ENCODE data around the gene KATNAL2. TPM values are rescaled to one million over a fixed set of nuclear protein-coding genes. Genes with fewer than 3 reads are reported as not detected.

The KATNAL2 gene
- polyA plus RNA-seq, 1 of the 3 experiments (the other 2 are of a cell fraction) = 6.5 TPM

DNA sequence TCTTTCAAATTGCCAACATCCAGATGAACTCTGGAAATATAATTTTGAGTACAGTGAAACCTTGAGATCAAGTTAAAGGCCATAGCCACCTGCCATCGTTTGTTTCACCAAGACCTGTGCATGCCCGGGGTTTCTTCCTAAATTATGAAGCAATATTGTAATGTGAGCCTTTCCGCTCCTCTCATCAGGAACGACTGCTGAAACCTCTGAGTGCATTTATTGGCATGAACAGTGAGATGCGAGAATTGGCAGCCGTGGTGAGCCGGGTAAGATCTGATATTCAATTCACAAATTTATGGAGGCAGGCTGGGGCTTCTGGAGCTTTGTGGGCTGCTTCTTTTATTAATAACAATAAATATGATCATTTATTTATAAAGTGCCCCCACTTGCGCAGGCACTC is 145.7 kb downstream of the KATNAL2 start:
- POLR2A ChIA-PET = no interaction called here
- CTCF ChIA-PET = interaction anchor here (0.8 kb wide), 1 partner anchor 454 kb away, joined by 3 read pairs; no protein-coding TSS in a partner anchor
- H3K9ac ChIP-seq = no peak overlapping the region
- H3K27me3 ChIP-seq (ENCODE audit: insufficient read depth) = no peaks in the 10 kb centered on the region
- no peak overlapping the region for H3K4me3 ChIP-seq (ENCODE audit: low read depth in 2 of 2, low read length in 1 of 2)
- H3K4me2 ChIP-seq = no peak overlapping the region
- peaks cover 0 to 3% of the 10 kb centered on the region in 2 experiments for H3K36me3 ChIP-seq (replicated peaks in 1 of 2; ENCODE audit: control insufficient read depth in 1 of 2, insufficient read depth in 2 of 2, low read length in 1 of 2)
- TF ChIP-seq CHD2 (IDR thresholded peaks at IDR 0.05; ENCODE audit: low read length, partially characterized antibody) = no peak
- WGBS (ENCODE audit: low lambda C conversion rate) = 85% methylated on average over 8 of the region's 8 CpGs
- H3F3A ChIP-seq (replicated peaks; ENCODE audit: insufficient read depth) = no peaks in the 10 kb centered on the region
- H4K20me1 ChIP-seq (ENCODE audit: insufficient read depth) = no peaks in the 10 kb centered on the region
- H3K9me3 ChIP-seq = no peaks in the 10 kb centered on the region
- DNase-seq = no peak
- H3K9me2 ChIP-seq = no peaks in the 10 kb centered on the region
- no peaks in the 10 kb centered on the region for H3K79me2 ChIP-seq (ENCODE audit: insufficient read depth)
- no peak overlapping the region for H3K27ac ChIP-seq (ENCODE audit: low read depth in 2 of 2, low read length in 1 of 2)
- no peaks in the 10 kb centered on the region for H3K4me1 ChIP-seq (ENCODE audit: control insufficient read depth in 1 of 2, insufficient read depth in 2 of 2, low read depth in 1 of 2, low read length in 1 of 2)
- no peak overlapping the region for H2AFZ ChIP-seq (ENCODE audit: low read depth)

DNA sequence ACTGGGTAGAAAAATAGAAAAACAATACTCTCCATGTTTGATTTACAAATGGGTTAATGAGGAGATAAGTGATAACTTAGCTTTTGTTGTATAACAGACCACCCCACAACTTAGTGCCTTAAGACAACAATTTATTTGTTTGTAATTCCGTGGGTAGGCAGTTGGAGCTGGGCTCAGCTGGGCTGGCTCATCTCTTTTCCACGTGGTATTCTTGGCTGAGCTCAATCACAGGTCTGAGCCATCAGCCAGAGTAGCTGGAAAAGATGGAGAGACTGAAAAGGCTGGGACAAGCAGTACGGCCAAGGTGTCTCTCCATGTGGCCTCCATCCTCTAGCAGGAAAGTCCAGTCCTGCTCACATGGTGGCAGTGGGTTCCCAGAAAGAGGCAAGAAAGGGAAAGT is 150.2 kb downstream of the KATNAL2 start:
- 52% methylated on average over 3 of the region's 3 CpGs for WGBS (ENCODE audit: low lambda C conversion rate)
- POLR2A ChIA-PET = no interaction called here
- no peaks in the 10 kb centered on the region for H3K36me3 ChIP-seq (replicated peaks in 1 of 2; ENCODE audit: control insufficient read depth in 1 of 2, insufficient read depth in 2 of 2, low read length in 1 of 2)

DNA sequence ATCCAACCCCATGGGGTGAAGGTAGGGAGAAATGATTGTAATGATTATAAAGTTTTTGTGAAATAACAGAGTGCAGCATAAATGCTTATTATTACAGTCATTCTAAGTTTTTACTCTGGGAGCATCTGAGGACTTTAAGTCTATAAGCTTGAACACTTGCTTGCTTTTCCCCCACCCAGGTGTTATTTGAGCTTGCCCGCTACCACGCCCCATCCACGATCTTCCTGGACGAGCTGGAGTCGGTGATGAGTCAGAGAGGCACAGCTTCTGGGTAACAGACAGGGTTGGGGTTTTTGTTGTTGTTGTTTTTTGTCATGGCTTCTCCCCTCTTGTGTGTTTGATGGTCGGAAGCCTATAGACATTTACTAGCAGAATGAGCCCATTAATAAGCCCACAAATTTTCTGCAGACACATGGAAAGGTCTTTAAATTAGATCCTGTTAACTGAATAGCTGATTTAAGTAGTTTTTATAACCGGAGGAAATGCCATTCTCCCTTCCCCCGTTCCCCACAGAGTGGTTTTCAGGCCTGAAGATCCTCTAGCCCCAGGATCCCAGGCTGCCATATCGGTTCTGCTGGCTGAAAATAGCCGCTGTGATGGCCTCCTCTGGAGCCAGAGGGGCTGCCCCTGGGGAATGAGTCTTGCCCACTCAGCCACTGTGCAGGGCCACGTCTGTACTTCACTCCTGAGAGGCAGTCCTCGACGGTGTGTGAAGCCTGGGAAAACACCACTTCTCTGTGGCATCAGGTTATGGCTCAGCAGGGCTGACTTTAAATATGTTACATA is 157.9 kb downstream of the KATNAL2 start:
- Histone ChIP-seq H3K9me2 (no peaks in the 10 kb centered on the region), H3K79me2 (ENCODE audit: insufficient read depth) (no peaks in the 10 kb centered on the region), H2AFZ (ENCODE audit: low read depth) (no peak overlapping the region), H3K4me3 (ENCODE audit: low read depth in 2 of 2, low read length in 1 of 2) (no peak overlapping the region), H3K4me1 (ENCODE audit: control insufficient read depth in 1 of 2, insufficient read depth in 2 of 2, low read depth in 1 of 2, low read length in 1 of 2) (peaks cover 2 to 5% of the 10 kb centered on the region in 2 experiments; a peak in 1 of 4 replicates), H3K36me3 (replicated peaks in 1 of 2; ENCODE audit: control insufficient read depth in 1 of 2, insufficient read depth in 2 of 2, low read length in 1 of 2) (peaks cover 0 to 3% of the 10 kb centered on the region in 2 experiments), H3K27me3 (ENCODE audit: insufficient read depth) (no peaks in the 10 kb centered on the region), H3K4me2 (no peak overlapping the region), H3F3A (replicated peaks; ENCODE audit: insufficient read depth) (no peaks in the 10 kb centered on the region), H3K9me3 (no peaks in the 10 kb centered on the region), H3K9ac (no peak overlapping the region), H4K20me1 (ENCODE audit: insufficient read depth) (no peaks in the 10 kb centered on the region), H3K27ac (ENCODE audit: low read depth in 2 of 2, low read length in 1 of 2) (no peak overlapping the region)
- ChIA-PET POLR2A (no interaction called here), CTCF (interaction anchor here (1.2 to 2.1 kb wide), 3 partner anchors 24 to 673 kb away, joined by 3 to 12 read pairs (median 5); no protein-coding TSS in a partner anchor)
- TF ChIP-seq TAF1 (IDR thresholded peaks at IDR 0.05; ENCODE audit: borderline replicate concordance, low read depth, low read length) (no peak), RCOR1 (IDR thresholded peaks at IDR 0.05; ENCODE audit: low read length) (no peak), SIN3A (IDR thresholded peaks at IDR 0.05; ENCODE audit: borderline replicate concordance, low read depth, low read length) (no peak), JUND (IDR thresholded peaks at IDR 0.05) (no peak), FOXJ3 (CRISPR knock-in tag; IDR thresholded peaks at IDR 0.05) (no peak), TEAD4 (IDR thresholded peaks at IDR 0.05; ENCODE audit: borderline replicate concordance, insufficient read depth) (no peak), NRF1 (IDR thresholded peaks at IDR 0.05; ENCODE audit: low read depth, low read length) (no peak)
- TF ChIP-seq, protein P1, sequence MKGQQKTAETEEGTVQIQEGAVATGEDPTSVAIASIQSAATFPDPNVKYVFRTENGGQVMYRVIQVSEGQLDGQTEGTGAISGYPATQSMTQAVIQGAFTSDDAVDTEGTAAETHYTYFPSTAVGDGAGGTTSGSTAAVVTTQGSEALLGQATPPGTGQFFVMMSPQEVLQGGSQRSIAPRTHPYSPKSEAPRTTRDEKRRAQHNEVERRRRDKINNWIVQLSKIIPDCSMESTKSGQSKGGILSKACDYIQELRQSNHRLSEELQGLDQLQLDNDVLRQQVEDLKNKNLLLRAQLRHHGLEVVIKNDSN (IDR thresholded peaks at IDR 0.05; ENCODE audit: borderline replicate concordance, low read depth) = no peak
- TF ChIP-seq, protein P2, sequence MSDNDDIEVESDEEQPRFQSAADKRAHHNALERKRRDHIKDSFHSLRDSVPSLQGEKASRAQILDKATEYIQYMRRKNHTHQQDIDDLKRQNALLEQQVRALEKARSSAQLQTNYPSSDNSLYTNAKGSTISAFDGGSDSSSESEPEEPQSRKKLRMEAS (IDR thresholded peaks at IDR 0.05; ENCODE audit: low read depth) = no peak
- TF ChIP-seq, protein P3, sequence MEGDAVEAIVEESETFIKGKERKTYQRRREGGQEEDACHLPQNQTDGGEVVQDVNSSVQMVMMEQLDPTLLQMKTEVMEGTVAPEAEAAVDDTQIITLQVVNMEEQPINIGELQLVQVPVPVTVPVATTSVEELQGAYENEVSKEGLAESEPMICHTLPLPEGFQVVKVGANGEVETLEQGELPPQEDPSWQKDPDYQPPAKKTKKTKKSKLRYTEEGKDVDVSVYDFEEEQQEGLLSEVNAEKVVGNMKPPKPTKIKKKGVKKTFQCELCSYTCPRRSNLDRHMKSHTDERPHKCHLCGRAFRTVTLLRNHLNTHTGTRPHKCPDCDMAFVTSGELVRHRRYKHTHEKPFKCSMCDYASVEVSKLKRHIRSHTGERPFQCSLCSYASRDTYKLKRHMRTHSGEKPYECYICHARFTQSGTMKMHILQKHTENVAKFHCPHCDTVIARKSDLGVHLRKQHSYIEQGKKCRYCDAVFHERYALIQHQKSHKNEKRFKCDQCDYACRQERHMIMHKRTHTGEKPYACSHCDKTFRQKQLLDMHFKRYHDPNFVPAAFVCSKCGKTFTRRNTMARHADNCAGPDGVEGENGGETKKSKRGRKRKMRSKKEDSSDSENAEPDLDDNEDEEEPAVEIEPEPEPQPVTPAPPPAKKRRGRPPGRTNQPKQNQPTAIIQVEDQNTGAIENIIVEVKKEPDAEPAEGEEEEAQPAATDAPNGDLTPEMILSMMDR (IDR thresholded peaks at IDR 0.05) = no peak
- no peak for DNase-seq
- WGBS (ENCODE audit: low lambda C conversion rate) = 75% methylated on average over 12 of the region's 13 CpGs

More for the DNA sequence above, 150.2 kb downstream of the KATNAL2 start:
- Histone ChIP-seq H3K27me3 (ENCODE audit: insufficient read depth) (no peaks in the 10 kb centered on the region), H3K79me2 (ENCODE audit: insufficient read depth) (no peaks in the 10 kb centered on the region), H3K4me1 (ENCODE audit: control insufficient read depth in 1 of 2, insufficient read depth in 2 of 2, low read depth in 1 of 2, low read length in 1 of 2) (no peaks in the 10 kb centered on the region), H3K9ac (no peak overlapping the region), H4K20me1 (ENCODE audit: insufficient read depth) (no peaks in the 10 kb centered on the region), H2AFZ (ENCODE audit: low read depth) (no peak overlapping the region), H3K4me2 (no peak overlapping the region), H3K27ac (ENCODE audit: low read depth in 2 of 2, low read length in 1 of 2) (no peak overlapping the region), H3F3A (replicated peaks; ENCODE audit: insufficient read depth) (no peaks in the 10 kb centered on the region), H3K9me3 (no peaks in the 10 kb centered on the region), H3K4me3 (ENCODE audit: low read depth in 2 of 2, low read length in 1 of 2) (no peak overlapping the region), H3K9me2 (no peaks in the 10 kb centered on the region)
- CTCF ChIA-PET = interaction anchor here (0.7 to 2.3 kb wide), 6 partner anchors 14 to 688 kb away, joined by 3 to 8 read pairs (median 4); no protein-coding TSS in a partner anchor
- TF ChIP-seq FOXJ3 (CRISPR knock-in tag; IDR thresholded peaks at IDR 0.05) = no peak
- no peak for DNase-seq
